ENCODE measurements around the gene ITGB2. TPM values are rescaled to one million over a fixed set of nuclear protein-coding genes. Genes with fewer than 3 reads are reported as not detected.

ITGB2 gene
- total RNA-seq, 1 donor from 2014 or later = 18.6 TPM

- Histone ChIP-seq H3K27ac (replicated peaks) (peak overlapping the region; percentile 99), H3K9me3 (replicated peaks) (no peaks in the 10 kb centered on the region), H3K4me3 (peak overlapping the region; percentile 85), H3K4me1 (peaks cover 84% of the 10 kb centered on the region), H3K36me3 (no peaks in the 10 kb centered on the region), H3K27me3 (ENCODE audit: low read depth) (no peaks in the 10 kb centered on the region)
- DNase-seq = no peak
- TF ChIP-seq CTCF (IDR thresholded peaks at IDR 0.05; ENCODE audit: borderline replicate concordance) = no peak
- intact Hi-C loops (cut with micrococcal nuclease) = no loop called here
Observed at GRCh38 chr21:44872323-44872648, 48.4 kb downstream of the ITGB2 start.

- no peaks in the 10 kb centered on the region for H3K27me3 ChIP-seq (ENCODE audit: low read depth)
- TF ChIP-seq CTCF (IDR thresholded peaks at IDR 0.05; ENCODE audit: borderline replicate concordance) = no peak
- H3K36me3 ChIP-seq = no peaks in the 10 kb centered on the region
- intact Hi-C loops (cut with micrococcal nuclease) = no loop called here
- H3K27ac ChIP-seq (replicated peaks) = peak overlapping the region; percentile 99
- H3K4me3 ChIP-seq = peak overlapping the region; percentile 85
- no peaks in the 10 kb centered on the region for H3K9me3 ChIP-seq (replicated peaks)
- no peak for DNase-seq
- H3K4me1 ChIP-seq = peaks cover 89% of the 10 kb centered on the region
Observed at GRCh38 chr21:44871576-44872269, 49.0 kb downstream of the ITGB2 start.

- TF ChIP-seq CTCF (IDR thresholded peaks at IDR 0.05; ENCODE audit: borderline replicate concordance) = no peak
Observed at GRCh38 chr21:44870748-44871495, 49.8 kb downstream of the ITGB2 start.

GRCh38 chr21:44869781-44870747, 50.6 kb downstream of the ITGB2 start:
- no peak for TF ChIP-seq CTCF (IDR thresholded peaks at IDR 0.05; ENCODE audit: borderline replicate concordance)
- intact Hi-C loops (cut with micrococcal nuclease) = no loop called here
- no peak for DNase-seq
- Histone ChIP-seq H3K27me3 (ENCODE audit: low read depth) (no peaks in the 10 kb centered on the region), H3K27ac (replicated peaks) (peak overlapping the region; percentile 99), H3K9me3 (replicated peaks) (no peaks in the 10 kb centered on the region), H3K36me3 (peaks cover 4% of the 10 kb centered on the region), H3K4me3 (peak overlapping the region; percentile 85), H3K4me1 (peaks cover 93% of the 10 kb centered on the region)

More at GRCh38 chr21:44870748-44871495, 49.8 kb downstream of the ITGB2 start:
- peak overlapping the region; percentile 85 for H3K4me3 ChIP-seq
- H3K27ac ChIP-seq (replicated peaks) = peak overlapping the region; percentile 99
- no peaks in the 10 kb centered on the region for H3K27me3 ChIP-seq (ENCODE audit: low read depth)
- no peaks in the 10 kb centered on the region for H3K36me3 ChIP-seq
- peak; percentile 75 for DNase-seq
- H3K9me3 ChIP-seq (replicated peaks) = no peaks in the 10 kb centered on the region
- H3K4me1 ChIP-seq = peaks cover 93% of the 10 kb centered on the region
- intact Hi-C loops (cut with micrococcal nuclease) = no loop called here

- peaks cover 91% of the 10 kb centered on the region for H3K4me1 ChIP-seq
- intact Hi-C loops (cut with micrococcal nuclease) = no loop called here
Observed at GRCh38 chr21:44868707-44869106, 52.0 kb downstream of the ITGB2 start.

More at GRCh38 chr21:44868707-44869106, 52.0 kb downstream of the ITGB2 start:
- Histone ChIP-seq H3K9me3 (replicated peaks) (no peaks in the 10 kb centered on the region), H3K27ac (replicated peaks) (peak overlapping the region; percentile 99), H3K36me3 (peaks cover 18% of the 10 kb centered on the region), H3K27me3 (ENCODE audit: low read depth) (no peaks in the 10 kb centered on the region), H3K4me3 (no peak overlapping the region)
- no peak for DNase-seq
- no peak for TF ChIP-seq CTCF (IDR thresholded peaks at IDR 0.05; ENCODE audit: borderline replicate concordance)

All from left ventricle myocardium inferior (tissue), 1 donor.